ENCODE results near the gene KDELR3.

Gene KDELR3

GRCh38 chr22:38461057-38461413 lies 6.9 kb upstream of the KDELR3 start:
- no peak for DNase-seq
- Histone ChIP-seq H3K9me3 (ENCODE audit: severe bottlenecking) (no peaks in the 10 kb centered on the region), H3K36me3 (no peaks in the 10 kb centered on the region), H3K27me3 (ENCODE audit: insufficient read depth, low read depth, severe bottlenecking) (no peaks in the 10 kb centered on the region), H3K27ac (peak overlapping the region; percentile 27; the same call in 1 of the 2 replicates), H3K4me3 (ENCODE audit: low read depth, low read length) (peak overlapping the region; percentile 30)
- TF ChIP-seq CTCF (IDR thresholded peaks at IDR 0.05; ENCODE audit: low read depth, low read length) = no peak

GRCh38 chr22:38461414-38462081 lies 6.3 kb upstream of the KDELR3 start:
- peak overlapping the region; percentile 30 for H3K4me3 ChIP-seq (ENCODE audit: low read depth, low read length)
- H3K27ac ChIP-seq = peak overlapping the region; percentile 27; the same call in 1 of the 2 replicates
- H3K36me3 ChIP-seq = no peaks in the 10 kb centered on the region
- peak; percentile 93 for DNase-seq
- no peaks in the 10 kb centered on the region for H3K9me3 ChIP-seq (ENCODE audit: severe bottlenecking)
- no peaks in the 10 kb centered on the region for H3K27me3 ChIP-seq (ENCODE audit: insufficient read depth, low read depth, severe bottlenecking)
- TF ChIP-seq CTCF (IDR thresholded peaks at IDR 0.05; ENCODE audit: low read depth, low read length) = no peak

- Histone ChIP-seq H3K27me3 (ENCODE audit: insufficient read depth, low read depth, severe bottlenecking) (no peaks in the 10 kb centered on the region), H3K9me3 (ENCODE audit: severe bottlenecking) (no peaks in the 10 kb centered on the region), H3K4me3 (ENCODE audit: low read depth, low read length) (no peak overlapping the region), H3K27ac (no peak overlapping the region), H3K36me3 (no peaks in the 10 kb centered on the region)
- no peak for TF ChIP-seq CTCF (IDR thresholded peaks at IDR 0.05; ENCODE audit: low read depth, low read length)
- DNase-seq = no peak
These were observed 4.7 kb upstream of the KDELR3 start for GRCh38 chr22:38462960-38463784.

- no peaks in the 10 kb centered on the region for H3K36me3 ChIP-seq
- no peaks in the 10 kb centered on the region for H3K9me3 ChIP-seq (ENCODE audit: severe bottlenecking)
- TF ChIP-seq CTCF (IDR thresholded peaks at IDR 0.05; ENCODE audit: low read depth, low read length) = no peak
- no peaks in the 10 kb centered on the region for H3K27me3 ChIP-seq (ENCODE audit: insufficient read depth, low read depth, severe bottlenecking)
- H3K4me3 ChIP-seq (ENCODE audit: low read depth, low read length) = no peak overlapping the region
- no peak for DNase-seq
- H3K27ac ChIP-seq = no peak overlapping the region
These were observed 2.8 kb upstream of the KDELR3 start for GRCh38 chr22:38464992-38465672.

GRCh38 chr22:38465673-38466490 lies 2.0 kb upstream of the KDELR3 start:
- H3K36me3 ChIP-seq = no peaks in the 10 kb centered on the region
- H3K4me3 ChIP-seq (ENCODE audit: low read depth, low read length) = no peak overlapping the region
- no peak overlapping the region for H3K27ac ChIP-seq
- no peaks in the 10 kb centered on the region for H3K9me3 ChIP-seq (ENCODE audit: severe bottlenecking)
- no peak for TF ChIP-seq CTCF (IDR thresholded peaks at IDR 0.05; ENCODE audit: low read depth, low read length)
- no peak for DNase-seq
- no peaks in the 10 kb centered on the region for H3K27me3 ChIP-seq (ENCODE audit: insufficient read depth, low read depth, severe bottlenecking)
